HG03280 (cell line): Measurements from ENCODE around the gene MPL.
"Not testable (repeated sequence)": the region's sequence is repeated elsewhere in the genome, so short reads cannot be mapped to it uniquely, and the experiment has no call there.

Experiments used
- ATAC-seq: cut with Tn5 transposase; IDR thresholded peaks from one replicate; pipeline ENCODE4 v1.9.1; 2021; ENCODE audit warnings: mild to moderate bottlenecking, moderate library complexity; ENCODE audit not compliant: unreplicated experiment

Gene MPL

GRCh38 chr1:43369779-43370178, 32.2 kb downstream of the MPL start:
- ATAC-seq = not testable (repeated sequence)

- no peak for ATAC-seq
Measured at GRCh38 chr1:43370564-43370963, 32.9 kb downstream of the MPL start.

GRCh38 chr1:43372172-43372571, 34.6 kb downstream of the MPL start:
- no peak for ATAC-seq

DNA sequence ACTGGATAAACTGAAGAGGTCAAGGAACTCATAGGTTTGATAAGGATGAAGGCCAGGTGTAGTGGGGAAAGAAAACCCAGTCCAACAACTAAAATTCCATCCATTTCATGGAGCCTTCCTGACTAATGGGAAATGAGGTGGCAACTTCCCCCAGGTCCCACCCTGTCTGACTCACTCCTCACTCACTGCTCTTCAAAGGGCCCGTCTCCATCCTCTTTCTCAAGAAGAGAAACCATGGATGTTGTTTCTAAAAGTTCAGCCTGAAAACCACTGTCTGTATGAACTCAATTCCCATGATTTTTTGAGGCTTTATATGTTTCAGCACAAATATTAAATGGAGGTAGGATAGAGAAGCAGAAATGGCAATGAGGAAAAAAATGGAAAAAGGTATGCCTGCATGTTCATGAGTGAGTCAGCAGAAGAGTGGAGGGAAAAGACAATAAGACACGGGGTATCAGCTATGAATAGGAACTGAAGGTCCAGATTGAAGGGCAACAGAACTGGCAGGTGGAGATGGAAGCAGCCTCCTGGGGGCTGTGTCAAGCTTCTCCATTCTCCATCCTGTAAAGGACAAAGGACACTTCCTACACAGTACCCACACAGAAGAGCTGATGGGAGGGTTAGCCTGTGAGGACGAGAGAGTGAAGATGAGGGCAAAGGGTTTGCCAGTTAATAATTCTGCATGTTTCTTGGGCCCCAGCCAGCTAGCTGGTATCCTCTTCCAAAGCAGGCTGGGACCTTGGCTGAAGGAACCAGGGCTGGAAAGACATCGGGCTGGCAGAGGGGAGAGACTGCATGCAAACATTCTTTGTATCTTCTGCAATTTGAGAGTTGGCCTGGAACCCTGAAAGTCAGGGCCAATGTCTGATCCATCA, 35.7 kb downstream of the MPL start:
- no peak for ATAC-seq

- ATAC-seq = no peak
Measured at GRCh38 chr1:43376723-43377235, 39.2 kb downstream of the MPL start.

- ATAC-seq = no peak
Measured at GRCh38 chr1:43377831-43378230, 40.2 kb downstream of the MPL start.

- no peak for ATAC-seq
Measured at GRCh38 chr1:43379476-43379875, 41.9 kb downstream of the MPL start.

DNA sequence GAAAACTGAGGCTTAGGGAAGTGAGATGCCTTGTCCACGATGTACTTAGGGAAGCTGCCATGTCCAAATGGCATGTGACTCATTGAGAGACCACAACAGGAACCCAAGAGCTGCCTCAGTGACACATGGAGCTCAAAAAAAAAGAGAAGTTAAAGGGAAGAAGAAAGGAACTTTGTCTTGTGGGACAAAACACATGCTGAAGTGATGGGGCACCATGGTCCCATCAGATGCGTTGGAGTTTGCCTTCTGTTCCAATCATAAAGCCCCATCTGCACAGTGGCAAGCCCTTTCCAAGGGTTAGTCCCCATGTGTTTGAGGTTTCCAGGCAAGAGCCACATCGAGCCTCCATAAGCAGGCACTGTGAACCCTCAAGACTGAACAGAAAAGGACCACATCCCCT, 44.0 kb downstream of the MPL start:
- ATAC-seq = no peak

GRCh38 chr1:43382027-43382779, 44.6 kb downstream of the MPL start:
- no peak for ATAC-seq

DNA sequence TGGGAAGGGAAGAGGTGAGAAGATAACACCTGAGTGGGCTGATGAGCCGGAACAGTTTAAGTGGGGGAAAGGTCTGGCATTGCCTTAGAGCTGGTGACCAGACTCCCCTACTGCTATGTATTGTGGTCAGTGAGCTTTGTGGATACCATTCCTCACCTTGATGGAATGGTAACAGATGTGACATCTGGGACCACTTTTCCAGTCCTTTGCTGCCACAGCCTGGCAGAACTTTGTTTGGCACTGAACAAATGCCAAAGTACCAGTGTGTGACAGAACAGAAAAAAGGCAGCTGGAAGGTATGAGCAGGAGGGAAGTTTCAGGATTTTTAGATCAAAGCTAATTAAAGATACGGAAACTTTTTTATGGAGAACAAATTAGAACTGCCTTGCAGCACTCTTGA, 45.8 kb downstream of the MPL start:
- no peak for ATAC-seq

- ATAC-seq = no peak
Measured at GRCh38 chr1:43386676-43387075, 49.1 kb downstream of the MPL start.

DNA sequence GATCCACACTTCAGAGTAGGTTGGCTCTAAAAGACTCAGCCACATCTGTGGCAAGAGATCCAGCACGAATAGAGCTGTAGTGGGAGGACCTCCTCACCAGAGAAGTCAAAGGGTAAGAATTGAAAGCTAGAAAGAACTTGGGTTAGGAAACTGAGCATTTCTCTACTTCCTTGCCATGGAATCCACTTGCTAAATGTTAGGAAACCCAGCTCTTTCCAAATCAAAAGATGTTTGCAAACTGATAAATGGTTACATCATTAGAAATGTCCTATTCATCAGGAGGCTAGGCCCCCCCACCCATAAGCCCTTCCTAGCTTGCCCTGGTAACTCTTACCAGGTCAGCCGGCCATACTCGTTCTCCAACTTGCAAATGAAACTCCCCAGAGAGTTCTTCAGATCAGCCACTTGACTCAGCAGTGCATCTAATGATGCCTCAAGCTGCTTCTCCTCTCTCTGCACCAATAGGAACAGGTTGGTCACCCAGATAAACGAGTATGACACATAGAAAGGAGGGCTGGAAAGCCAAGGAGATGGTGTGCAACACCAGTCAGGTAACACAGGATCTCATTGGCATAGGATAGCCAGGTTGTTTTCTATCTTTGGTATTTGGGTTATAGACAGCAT, 50.5 kb downstream of the MPL start:
- ATAC-seq = no peak

DNA sequence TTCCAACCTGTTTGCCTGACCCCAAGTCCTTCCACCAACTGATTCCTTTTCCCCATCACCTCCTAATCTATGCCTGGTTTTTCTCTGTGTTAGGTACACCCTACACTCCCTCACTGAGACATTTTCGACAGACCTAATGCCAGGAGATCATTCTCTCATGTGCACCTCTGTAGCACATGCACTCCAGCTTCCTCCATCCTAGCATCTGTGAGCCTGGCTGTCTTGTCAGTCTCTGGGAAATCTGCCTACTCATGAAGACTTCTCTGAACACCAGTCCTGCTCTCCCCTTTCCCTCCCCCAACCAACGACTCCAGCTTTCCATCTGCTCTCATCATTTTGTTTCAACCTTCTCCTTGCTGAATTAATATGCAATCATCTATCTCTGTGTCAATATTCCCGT, 51.0 kb downstream of the MPL start:
- ATAC-seq = no peak

DNA sequence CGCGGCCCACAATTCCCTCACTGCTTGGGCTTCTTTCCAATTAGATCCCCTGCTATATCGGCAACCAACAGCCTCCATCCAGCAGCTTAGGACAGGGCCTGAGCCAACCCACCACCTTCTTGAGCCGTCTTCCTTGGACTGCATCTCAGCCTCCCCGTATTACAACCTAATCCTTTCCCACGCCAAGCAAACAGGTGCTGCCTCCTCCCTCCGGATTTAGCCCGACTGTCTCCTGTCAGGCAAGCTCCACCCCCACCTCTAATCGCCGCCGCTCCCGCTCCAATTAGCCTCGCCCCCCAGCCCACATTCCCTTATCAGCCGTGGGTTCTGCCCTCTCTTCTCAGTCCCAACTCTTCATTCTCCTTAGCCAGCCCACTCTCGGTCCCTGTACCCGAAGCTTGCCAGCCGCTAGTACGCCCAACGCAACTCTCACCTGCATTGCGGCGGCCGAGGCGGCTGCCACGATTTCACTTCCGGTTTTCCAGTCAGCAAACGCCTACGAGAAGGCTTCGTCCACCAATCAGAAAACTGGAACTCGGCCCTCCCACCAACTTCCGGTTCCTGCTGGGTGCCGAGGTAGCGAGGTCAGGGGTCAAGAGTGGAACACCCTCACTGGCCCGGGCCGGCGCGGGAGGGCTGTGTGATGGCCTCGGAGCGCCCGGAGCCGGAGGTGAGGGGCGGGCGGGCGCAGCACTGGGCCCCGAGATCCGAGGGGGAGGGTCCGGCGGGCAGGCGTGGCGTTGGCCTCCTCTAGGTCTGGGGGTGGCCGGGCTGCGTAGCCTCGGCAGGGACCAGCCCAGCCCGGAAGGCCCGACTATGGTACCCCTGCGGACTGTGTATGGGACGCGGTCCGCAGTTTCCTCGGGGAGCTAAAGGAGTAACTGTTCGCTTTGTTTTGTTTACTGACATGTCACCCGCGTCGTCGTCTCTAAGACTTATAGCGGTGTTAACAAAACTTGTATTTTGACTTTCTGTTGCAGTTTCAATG, 52.0 kb downstream of the MPL start, which contains the start of the genes MED8 and SZT2:
TSS of gene MED8 (minus strand) at position 475 of the 988 bp plus-strand sequence. CDS start at position 439, 36 bp downstream.
TSS of gene SZT2 (plus strand) at position 574 of the 988 bp plus-strand sequence. CDS start at position 644, 70 bp downstream.
- ATAC-seq = peak; percentile 90

DNA sequence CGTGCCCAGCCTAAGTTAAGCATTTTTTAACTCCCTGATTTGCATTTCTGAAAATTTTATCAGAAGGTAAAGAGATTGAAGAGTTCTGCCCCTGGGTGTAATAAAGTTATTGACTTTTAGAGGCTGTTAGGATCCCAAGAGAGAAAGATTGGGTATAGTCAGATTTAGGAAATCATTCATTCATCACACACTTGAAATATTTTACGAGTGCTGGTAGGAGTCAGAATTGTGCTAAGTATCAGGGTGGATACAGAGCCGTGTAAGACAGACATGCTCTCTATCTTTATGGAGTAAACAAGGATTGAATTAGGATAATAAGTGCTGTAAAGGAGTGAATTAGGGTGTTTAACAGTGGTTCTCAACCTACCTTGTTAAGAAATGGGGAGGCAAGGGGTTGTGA, 55.1 kb downstream of the MPL start:
- ATAC-seq = no peak

DNA sequence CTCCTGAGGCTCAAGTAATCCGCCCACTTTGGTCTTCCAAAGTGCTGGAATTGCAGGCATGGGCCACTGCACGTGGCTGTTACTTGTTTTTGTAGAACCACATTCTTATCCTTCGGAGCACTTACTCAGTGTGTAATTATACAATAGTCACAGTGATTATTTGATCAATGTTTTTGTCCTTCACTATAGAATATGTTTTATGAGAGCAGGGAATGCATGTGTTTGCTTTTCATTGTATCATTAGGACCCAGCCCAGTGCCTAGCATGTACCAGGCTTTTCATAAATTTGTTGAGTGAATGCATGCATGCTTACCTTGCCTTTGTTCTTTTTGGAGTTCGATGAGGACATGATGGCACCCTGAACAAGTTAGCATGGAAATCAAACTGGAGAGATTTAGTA, 57.9 kb downstream of the MPL start:
- no peak for ATAC-seq

DNA sequence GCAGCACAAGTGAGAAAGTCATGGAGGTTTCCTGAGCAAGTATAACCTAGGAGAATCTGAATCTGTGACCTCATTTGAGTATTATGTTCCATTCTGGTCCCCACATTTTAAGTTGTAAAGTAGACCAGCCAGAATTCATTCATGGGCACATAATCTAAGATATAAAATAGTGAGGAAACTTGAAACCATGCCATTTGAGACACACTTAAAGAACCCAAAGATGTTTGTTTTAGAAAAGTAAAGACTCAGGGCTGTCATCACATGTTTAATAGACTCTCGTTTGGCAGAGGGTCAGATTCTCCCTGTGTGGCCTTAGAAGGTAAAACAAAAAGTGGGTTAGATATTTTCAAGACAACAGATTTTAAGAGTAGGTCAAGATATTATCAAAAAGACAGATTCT, 58.4 kb downstream of the MPL start:
- no peak for ATAC-seq

DNA sequence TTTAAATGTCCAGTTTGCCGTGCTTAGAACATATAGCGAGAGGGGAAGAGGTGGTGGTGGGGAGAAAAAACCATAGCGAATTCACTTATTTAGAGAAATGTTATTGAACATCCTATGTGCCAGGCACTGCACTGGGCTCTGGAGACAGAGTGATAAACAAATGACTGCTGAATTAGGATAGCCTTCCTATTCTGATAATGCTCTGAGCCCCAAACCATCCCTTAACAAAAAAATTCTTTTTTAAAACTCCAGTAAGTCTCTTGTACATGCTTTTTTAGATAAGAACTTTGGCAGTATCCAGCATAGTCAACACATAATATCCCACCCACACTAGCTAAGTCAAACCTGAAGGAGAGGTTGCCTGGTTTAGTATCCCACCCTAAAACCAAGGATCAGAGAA, 60.6 kb downstream of the MPL start:
- ATAC-seq = no peak

- not testable (repeated sequence) for ATAC-seq
Measured at GRCh38 chr1:43400441-43400840, 62.8 kb downstream of the MPL start.
